CD8-positive, alpha-beta memory T cell (primary cell): ENCODE measurements around the gene ARL8A. TPM values are rescaled to one million over a fixed set of nuclear protein-coding genes. Genes with fewer than 3 reads are reported as not detected.
"Not testable (repeated sequence)": the region's sequence is repeated elsewhere in the genome, so short reads cannot be mapped to it uniquely, and the experiment has no call there.

Source experiments
- CTCF ChIA-PET: fragments of 350-600 bp; sonication (Branson Sonifier 250); formaldehyde crosslinking; loops from one replicate; lab custom pipeline; 2021; ENCODE audit warnings: antibody characterized with exemption; lab: Charles Lee
- POLR2A ChIA-PET: fragments of 350-600 bp; sonication (Branson Sonifier 250); formaldehyde crosslinking; loops from one replicate; lab custom pipeline; 2021; ENCODE audit warnings: antibody characterized with exemption; lab: Charles Lee
- DNase-seq, 5 donors: peaks; one replicate each; pipeline versions ENCODE4 v3.0.0 to v3.0.0-alpha.2; 2020 to 2022; ENCODE audit warnings: mixed read lengths in 1 of 5
- H3K27ac ChIP-seq: one replicate; pipeline ENCODE4 v1.7.0; 2013; ENCODE audit warnings: low read depth, mild to moderate bottlenecking, low read length, moderate library complexity
- H3K27me3 ChIP-seq: 2 replicates; pipeline ENCODE4 v1.7.0; 2013; ENCODE audit warnings: low read length, mild to moderate bottlenecking; ENCODE audit not compliant: insufficient read depth, poor library complexity, severe bottlenecking
- H3K36me3 ChIP-seq: 2 replicates; pipeline ENCODE4 v1.7.0; 2013; ENCODE audit warnings: mild to moderate bottlenecking, low read length, moderate library complexity; ENCODE audit not compliant: insufficient read depth
- H3K4me1 ChIP-seq: 2 replicates; pipeline ENCODE4 v1.7.0; 2013; ENCODE audit warnings: mild to moderate bottlenecking, low read length, moderate library complexity; ENCODE audit not compliant: insufficient read depth
- H3K4me3 ChIP-seq: 2 replicates; pipeline ENCODE4 v1.7.0; 2013; ENCODE audit warnings: mild to moderate bottlenecking, low read length
- H3K9me3 ChIP-seq: 2 replicates; pipeline ENCODE4 v1.7.0; 2013; ENCODE audit warnings: mild to moderate bottlenecking, low read length
- H3K27ac Mint-ChIP-seq, 8 donors: one replicate each; pipeline ENCODE4 v1.8.0; 2020 to 2021; ENCODE audit warnings: mixed read lengths in 8 of 8, mild to moderate bottlenecking in 6 of 8, inconsistent platforms in 3 of 8, moderate library complexity in 3 of 8
- H3K27me3 Mint-ChIP-seq, 2 donors: one replicate each; pipeline ENCODE4 v1.8.0; 2020 to 2021; ENCODE audit warnings: mixed read lengths in 2 of 2, mild to moderate bottlenecking in 1 of 2, moderate library complexity in 1 of 2
- H3K36me3 Mint-ChIP-seq, 3 donors: one replicate each; pipeline ENCODE4 v1.8.0; 2020 to 2021; ENCODE audit warnings: mixed read lengths in 3 of 3, inconsistent platforms in 1 of 3, mild to moderate bottlenecking in 1 of 3
- H3K4me1 Mint-ChIP-seq, 3 donors: one replicate each; pipeline ENCODE4 v1.8.0; 2020 to 2021; ENCODE audit warnings: mixed read lengths in 3 of 3, inconsistent platforms in 1 of 3, mild to moderate bottlenecking in 1 of 3
- H3K4me3 Mint-ChIP-seq, 7 donors: one replicate each; pipeline ENCODE4 v1.8.0; 2020 to 2021; ENCODE audit warnings: mixed read lengths in 7 of 7, mild to moderate bottlenecking in 6 of 7, moderate library complexity in 4 of 7, inconsistent platforms in 2 of 7
- H3K9me3 Mint-ChIP-seq, 5 donors: one replicate each; pipeline ENCODE4 v1.8.0; 2020 to 2022; ENCODE audit warnings: mixed read lengths in 5 of 5, mild to moderate bottlenecking in 3 of 5, moderate library complexity in 2 of 5, inconsistent platforms in 1 of 5
- polyA plus RNA-seq: library from polyadenylated mRNA; unstranded; fragments of 300-500 nt; fragmentation: Illumina TruSeq; gene quantifications from one replicate; pipeline ENCODE4 v1.2.3, GENCODE V29; 2021
- total RNA-seq, 2 experiments: library from RNA; stranded (reverse); gene quantifications; one replicate each; pipeline ENCODE4 v1.2.3, GENCODE V29; 2021

ARL8A gene
- total and polyA plus RNA-seq, 3 experiments from 2014 or later: 12.3 to 51.4 (median 50.2) TPM

DNA sequence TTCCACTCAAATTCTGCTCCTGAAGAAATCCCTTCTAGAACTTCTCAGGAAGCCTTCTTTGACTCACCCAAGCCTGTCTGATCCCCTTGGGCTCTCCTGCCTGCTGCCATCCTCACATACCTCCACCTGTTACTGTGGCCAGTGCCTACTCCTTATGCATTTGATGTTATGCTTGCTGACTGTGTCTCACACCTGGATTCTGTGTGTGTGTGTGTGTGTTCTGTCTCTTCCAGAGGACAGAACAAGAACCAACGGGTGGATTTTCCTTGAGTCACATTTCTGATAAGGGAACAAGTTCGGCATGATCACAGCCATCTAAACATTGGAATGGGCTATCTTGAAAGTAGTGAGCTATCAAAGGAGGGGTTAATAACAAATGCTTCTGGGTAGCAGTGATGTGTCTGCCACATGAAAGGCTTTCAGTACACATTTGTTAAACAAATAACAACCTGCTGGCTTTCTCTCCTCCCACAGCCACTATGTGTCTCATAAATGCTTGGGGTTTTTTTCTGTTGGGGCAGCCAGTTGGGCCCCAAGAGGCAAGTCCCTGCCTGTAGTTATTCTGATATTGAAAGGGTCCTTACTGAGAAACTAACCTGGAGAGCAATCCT is 30.7 kb downstream of the ARL8A start:
- Mint-ChIP-seq H3K27ac (peak overlapping the region in 1 of 8 donors; percentile 55), H3K4me1 (peaks cover 0 to 8% (median 0%) of the 10 kb centered on the region in 3 donors), H3K36me3 (no peaks in the 10 kb centered on the region), H3K9me3 (no peaks in the 10 kb centered on the region), H3K27me3 (peaks cover 0 to 3% of the 10 kb centered on the region in 2 donors), H3K4me3 (no peak overlapping the region)
- Histone ChIP-seq H3K36me3 (no peaks in the 10 kb centered on the region), H3K27me3 (no peaks in the 10 kb centered on the region), H3K27ac (no peak overlapping the region), H3K4me3 (no peak overlapping the region), H3K9me3 (no peaks in the 10 kb centered on the region), H3K4me1 (no peaks in the 10 kb centered on the region)
- DNase-seq: no peak
- CTCF ChIA-PET: interaction anchor here (0.6 kb wide), 1 partner anchor 1519 kb away, joined by 3 read pairs; no protein-coding TSS in a partner anchor
- POLR2A ChIA-PET: no interaction called here

DNA sequence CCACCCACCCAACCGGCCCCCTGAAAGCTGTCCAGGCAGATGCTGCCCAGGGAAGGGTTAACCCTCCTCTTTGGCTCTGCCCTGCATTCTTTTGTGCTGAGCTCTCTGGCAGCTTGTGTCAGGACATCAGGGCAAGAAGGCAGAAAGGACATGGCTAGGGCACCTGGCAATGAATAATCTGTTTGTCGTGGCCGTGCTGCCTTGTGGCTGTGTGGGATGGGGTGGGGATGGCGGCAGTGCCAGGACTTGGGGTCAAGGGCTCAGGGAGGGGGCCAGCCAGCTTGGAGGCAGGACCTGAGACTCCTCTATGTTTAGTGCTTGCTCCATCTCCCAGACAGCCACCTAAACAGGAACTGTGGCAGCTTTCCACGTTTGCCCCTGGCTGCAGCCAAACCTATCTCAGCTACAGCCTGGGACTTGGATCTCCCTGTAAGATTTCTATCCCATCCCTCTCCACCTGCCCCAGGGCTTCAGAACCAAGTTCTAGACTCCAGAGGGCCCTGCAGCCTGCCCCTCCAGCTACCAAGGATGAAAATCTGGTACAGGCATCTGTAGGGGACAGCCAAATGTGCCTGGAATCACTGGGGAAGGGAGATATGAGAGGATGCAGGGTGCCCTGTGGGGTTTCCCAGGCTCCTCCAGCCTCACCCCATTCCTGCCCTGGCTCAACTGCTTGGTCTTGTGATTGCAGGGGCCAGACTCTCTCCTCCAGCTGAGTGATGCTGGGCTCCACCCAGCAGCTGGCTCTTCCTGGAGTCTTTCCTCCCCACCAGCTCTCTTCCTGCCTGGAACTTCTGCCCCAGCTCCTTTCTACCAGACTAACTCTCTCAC is 31.5 kb downstream of the ARL8A start:
- no peak overlapping the region for H3K4me3 ChIP-seq
- H3K36me3 ChIP-seq: no peaks in the 10 kb centered on the region
- peaks cover 0 to 3% of the 10 kb centered on the region in 2 donors for H3K27me3 Mint-ChIP-seq
- H3K27ac ChIP-seq: no peak overlapping the region
- no peak overlapping the region for H3K27ac Mint-ChIP-seq
- no peaks in the 10 kb centered on the region for H3K36me3 Mint-ChIP-seq
- no peaks in the 10 kb centered on the region for H3K9me3 Mint-ChIP-seq
- H3K4me1 ChIP-seq: no peaks in the 10 kb centered on the region
- no peaks in the 10 kb centered on the region for H3K27me3 ChIP-seq
- no peaks in the 10 kb centered on the region for H3K9me3 ChIP-seq
- ChIA-PET POLR2A (no interaction called here), CTCF (interaction anchor here (0.6 kb wide), 1 partner anchor 1519 kb away, joined by 3 read pairs; no protein-coding TSS in a partner anchor)
- H3K4me1 Mint-ChIP-seq: peaks cover 0 to 8% (median 0%) of the 10 kb centered on the region in 3 donors
- no peak for DNase-seq
- no peak overlapping the region for H3K4me3 Mint-ChIP-seq

DNA sequence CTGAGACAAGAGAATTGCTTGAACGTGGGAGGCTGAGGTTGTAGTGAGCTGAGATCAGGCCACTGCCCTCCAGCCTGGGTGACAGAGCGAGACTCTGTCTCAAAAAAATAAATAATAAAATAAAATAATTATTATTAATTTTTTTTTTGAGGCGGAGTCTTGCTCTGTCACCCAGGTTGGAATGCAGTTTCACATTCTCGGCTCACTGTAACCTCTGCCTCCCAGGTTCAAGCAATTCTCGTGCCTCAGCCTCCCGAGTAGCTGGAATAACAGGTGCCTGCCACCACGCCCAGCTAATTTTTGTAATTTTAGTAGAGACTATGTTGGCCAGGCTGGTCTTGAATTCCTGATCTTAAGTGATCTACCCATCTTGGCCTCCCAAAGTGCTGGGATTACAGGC is 32.9 kb downstream of the ARL8A start:
- CTCF ChIA-PET, H3K36me3 Mint-ChIP-seq, H3K4me1 Mint-ChIP-seq, H3K4me3 ChIP-seq, H3K27ac Mint-ChIP-seq, H3K27ac ChIP-seq, H3K36me3 ChIP-seq, H3K4me1 ChIP-seq, H3K9me3 ChIP-seq, H3K27me3 Mint-ChIP-seq, H3K27me3 ChIP-seq, H3K4me3 Mint-ChIP-seq, H3K9me3 Mint-ChIP-seq, POLR2A ChIA-PET, DNase-seq: not testable (repeated sequence)

DNA sequence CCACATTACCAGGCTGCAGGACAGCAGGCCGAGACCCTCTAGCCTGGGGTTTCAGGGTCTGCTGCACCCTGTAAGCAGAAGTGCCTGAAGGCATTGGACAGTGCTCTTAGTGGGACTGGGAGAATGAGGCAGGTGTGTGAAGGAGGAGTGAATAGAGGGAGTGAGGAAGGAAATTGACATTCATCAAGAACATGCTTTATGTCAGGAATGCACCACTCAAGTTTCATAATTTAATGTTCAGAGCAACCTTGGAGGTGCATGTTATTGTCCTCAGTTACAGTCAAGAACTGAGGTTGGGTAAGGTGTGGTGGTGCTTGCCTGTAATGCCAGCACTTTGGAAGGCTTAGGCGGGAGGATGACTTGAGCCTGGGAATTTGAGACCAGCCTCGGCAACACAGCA is 33.6 kb downstream of the ARL8A start:
- Histone ChIP-seq H3K4me1 (no peaks in the 10 kb centered on the region), H3K27me3 (no peaks in the 10 kb centered on the region), H3K36me3 (no peaks in the 10 kb centered on the region), H3K9me3 (no peaks in the 10 kb centered on the region), H3K4me3 (no peak overlapping the region), H3K27ac (no peak overlapping the region)
- CTCF ChIA-PET: no interaction called here
- H3K27me3 Mint-ChIP-seq: peaks cover 0 to 3% of the 10 kb centered on the region in 2 donors
- POLR2A ChIA-PET: no interaction called here
- no peaks in the 10 kb centered on the region for H3K9me3 Mint-ChIP-seq
- H3K4me1 Mint-ChIP-seq: peaks cover 0 to 8% (median 0%) of the 10 kb centered on the region in 3 donors
- H3K36me3 Mint-ChIP-seq: no peaks in the 10 kb centered on the region
- no peak for DNase-seq
- H3K4me3 Mint-ChIP-seq: no peak overlapping the region
- H3K27ac Mint-ChIP-seq: no peak overlapping the region

DNA sequence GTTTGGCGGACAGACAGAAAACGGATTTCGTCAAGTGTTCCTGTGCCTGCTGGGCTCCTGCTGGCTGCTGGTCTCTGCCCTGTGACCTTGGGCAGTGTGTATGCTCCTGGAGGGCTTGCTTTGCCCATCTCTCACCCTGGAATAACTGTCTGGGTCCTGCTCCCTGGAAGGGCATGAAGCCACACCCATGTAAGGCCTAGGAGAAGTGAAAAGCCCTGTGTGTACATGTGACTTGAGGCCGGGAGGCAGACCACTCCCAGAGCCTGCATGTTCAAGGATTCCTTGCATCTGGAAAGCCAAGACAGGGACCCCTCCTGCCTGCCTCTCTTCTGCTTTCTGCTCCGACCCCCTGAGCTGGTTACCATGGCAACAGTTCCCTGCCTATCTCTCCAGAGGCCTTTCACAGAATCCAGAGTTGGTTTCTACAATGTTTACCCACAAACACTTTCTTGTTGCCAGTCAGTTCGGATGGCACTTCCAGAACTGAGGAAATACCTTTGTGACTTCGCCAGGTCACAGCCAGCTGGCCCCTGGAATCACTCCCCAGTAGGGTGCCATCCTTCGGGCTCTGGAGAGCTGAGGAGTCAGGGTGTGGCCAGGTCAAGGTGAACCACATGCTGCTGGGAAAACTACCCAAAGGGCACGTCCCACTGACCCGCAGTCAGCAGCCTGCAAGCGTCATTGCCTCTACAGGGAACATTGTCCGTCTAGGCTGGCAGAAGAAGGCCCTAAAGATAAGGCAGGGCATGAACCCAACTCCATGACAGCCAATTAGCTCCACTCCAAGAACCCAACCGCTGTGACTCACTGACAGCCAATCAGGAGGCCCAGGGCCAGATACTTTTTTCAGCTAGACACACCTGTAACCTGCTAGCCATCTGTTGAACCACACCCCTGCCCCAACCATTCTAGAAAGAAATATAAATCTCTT is 36.5 kb downstream of the ARL8A start:
- Histone ChIP-seq H3K4me3 (no peak overlapping the region), H3K4me1 (no peaks in the 10 kb centered on the region), H3K36me3 (no peaks in the 10 kb centered on the region), H3K9me3 (no peaks in the 10 kb centered on the region), H3K27me3 (no peaks in the 10 kb centered on the region), H3K27ac (no peak overlapping the region)
- DNase-seq: no peak
- ChIA-PET CTCF (no interaction called here), POLR2A (no interaction called here)
- H3K4me3 Mint-ChIP-seq: no peak overlapping the region
- H3K4me1 Mint-ChIP-seq: no peaks in the 10 kb centered on the region
- H3K27ac Mint-ChIP-seq: no peak overlapping the region
- no peaks in the 10 kb centered on the region for H3K36me3 Mint-ChIP-seq
- H3K27me3 Mint-ChIP-seq: peaks cover 5 to 6% of the 10 kb centered on the region in 2 donors
- H3K9me3 Mint-ChIP-seq: no peaks in the 10 kb centered on the region

DNA sequence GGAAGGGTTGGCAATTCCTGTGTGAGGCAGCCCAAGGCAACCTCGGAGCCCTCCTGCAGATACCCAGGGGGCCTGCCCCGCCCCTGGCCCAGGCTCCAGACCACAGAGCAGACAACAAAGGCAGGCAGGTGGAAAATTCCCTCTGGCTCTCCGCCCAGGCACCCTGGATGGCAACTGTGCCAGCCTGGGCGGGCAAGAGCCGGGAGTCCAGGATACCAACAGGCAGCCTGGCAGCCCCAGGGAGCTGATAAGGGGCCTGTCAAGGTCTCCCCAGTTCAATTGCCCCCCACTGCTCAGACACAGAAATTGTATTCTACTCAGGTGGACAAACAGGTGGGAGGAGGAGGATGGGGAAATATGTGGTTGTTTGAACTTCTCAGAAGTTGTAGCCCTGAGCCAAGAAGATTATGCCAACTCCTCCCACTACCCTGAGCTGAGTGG is 37.2 kb downstream of the ARL8A start:
- ChIA-PET CTCF (no interaction called here), POLR2A (no interaction called here)
- Histone ChIP-seq H3K27ac (no peak overlapping the region), H3K27me3 (no peaks in the 10 kb centered on the region), H3K9me3 (no peaks in the 10 kb centered on the region), H3K36me3 (no peaks in the 10 kb centered on the region), H3K4me3 (no peak overlapping the region), H3K4me1 (no peaks in the 10 kb centered on the region)
- no peak for DNase-seq
- Mint-ChIP-seq H3K4me3 (no peak overlapping the region), H3K9me3 (no peaks in the 10 kb centered on the region), H3K36me3 (no peaks in the 10 kb centered on the region), H3K27me3 (peaks cover 5 to 6% of the 10 kb centered on the region in 2 donors), H3K27ac (no peak overlapping the region), H3K4me1 (no peaks in the 10 kb centered on the region)

DNA sequence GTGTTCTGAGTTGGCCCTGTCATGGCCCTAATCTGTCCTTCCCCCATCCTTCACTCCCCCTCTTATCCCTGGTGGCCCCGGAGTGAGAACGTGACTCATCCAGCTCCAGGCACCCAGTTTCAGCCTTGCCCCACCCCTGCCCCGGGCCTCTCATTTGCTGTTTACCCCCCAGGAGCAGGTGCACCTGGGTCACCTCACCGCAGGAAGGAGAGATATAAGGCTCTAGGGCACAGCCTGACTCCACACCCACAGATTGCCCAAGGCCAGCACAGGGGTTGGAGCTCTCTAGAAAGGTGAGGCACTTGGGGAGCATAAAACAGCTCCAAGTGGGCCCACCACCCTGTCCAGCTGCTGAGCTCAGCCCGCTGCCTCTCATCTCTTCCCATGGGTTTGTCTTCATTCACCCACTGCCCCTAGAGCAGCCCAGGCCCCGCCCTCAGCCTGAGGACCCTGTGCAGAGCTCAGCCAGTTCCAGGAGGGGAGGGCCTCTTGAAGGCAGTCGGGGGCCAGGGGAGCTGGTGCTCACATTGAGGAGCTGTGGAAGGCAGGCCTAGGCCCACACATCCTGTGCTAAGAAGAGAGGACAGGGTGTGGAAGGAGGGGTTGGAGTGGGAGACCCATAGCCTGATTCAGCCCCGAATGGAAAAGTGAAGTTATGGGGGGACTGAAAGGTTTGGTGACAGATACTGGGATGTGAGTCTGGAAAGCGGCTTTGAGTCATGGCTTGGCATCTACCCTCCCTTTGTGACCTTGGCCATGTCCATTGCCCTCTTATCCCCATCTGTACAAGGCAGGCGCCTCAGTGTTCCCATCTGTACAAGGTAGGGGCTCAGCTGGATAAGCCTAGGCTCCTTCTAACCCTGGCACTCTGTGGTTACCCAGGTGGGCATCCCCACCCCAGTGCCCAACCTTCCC is 37.9 kb downstream of the ARL8A start:
- peak overlapping the region; percentile 54 for H3K27ac ChIP-seq
- POLR2A ChIA-PET: no interaction called here
- H3K4me3 ChIP-seq: no peak overlapping the region
- H3K27me3 ChIP-seq: no peaks in the 10 kb centered on the region
- Mint-ChIP-seq H3K4me1 (no peaks in the 10 kb centered on the region), H3K9me3 (no peaks in the 10 kb centered on the region), H3K4me3 (no peak overlapping the region), H3K27me3 (peaks cover 5 to 6% of the 10 kb centered on the region in 2 donors), H3K27ac (no peak overlapping the region), H3K36me3 (no peaks in the 10 kb centered on the region)
- no peaks in the 10 kb centered on the region for H3K9me3 ChIP-seq
- CTCF ChIA-PET: no interaction called here
- no peaks in the 10 kb centered on the region for H3K36me3 ChIP-seq
- no peaks in the 10 kb centered on the region for H3K4me1 ChIP-seq
- DNase-seq: no peak
